Right renal pelvis (tissue), 4 donors: Measurements from ENCODE around the gene SLC35F3. TPM values are rescaled to one million over a fixed set of nuclear protein-coding genes. Genes with fewer than 3 reads are reported as not detected.

Source experiments
- DNase-seq, 4 donors: peaks; one replicate each; pipeline ENCODE4 v3.0.0-alpha.2; 2013; ENCODE audit warnings: low read depth in 4 of 4, low spot score in 3 of 4, missing footprints in 1 of 4
- polyA plus RNA-seq, 4 donors: library from polyadenylated mRNA; unstranded; fragments of 120-200 nt; gene quantifications; one replicate each; pipeline ENCODE4 v1.2.1, GENCODE V29; 2013; ENCODE audit not compliant: insufficient read length in 4 of 4

Gene SLC35F3
- polyA plus RNA-seq, 4 donors = 0.55 to 0.93 (median 0.73) TPM

GRCh38 chr1:234373064-234373958, 468.8 kb downstream of the SLC35F3 start, which contains the start of gene COA6:
TSS of gene COA6 (plus strand) at chr1:234373456. CDS start at chr1:234373467, 11 bp downstream.
- peak; percentile 94 to 98 (median 95) for DNase-seq

- no peak for DNase-seq
Measured at GRCh38 chr1:234373959-234374254, 469.4 kb downstream of the SLC35F3 start.
